EL (cell line): ENCODE results near the gene DTX3L.

ENCODE experiments used
- DNase-seq: peaks from one replicate; pipeline ENCODE4 v3.0.0-alpha.2; 2016

DTX3L gene

GRCh38 chr3:122564155-122564912 lies at the start of gene DTX3L, which contains the start of gene PARP9:
DTX3L (plus strand) TSS chr3:122564338; CDS start chr3:122564427, 89 bp downstream.
PARP9 (minus strand) TSS chr3:122564300; CDS start chr3:122559620, 4,680 bp downstream.
- peak; percentile 91 for DNase-seq

DNA sequence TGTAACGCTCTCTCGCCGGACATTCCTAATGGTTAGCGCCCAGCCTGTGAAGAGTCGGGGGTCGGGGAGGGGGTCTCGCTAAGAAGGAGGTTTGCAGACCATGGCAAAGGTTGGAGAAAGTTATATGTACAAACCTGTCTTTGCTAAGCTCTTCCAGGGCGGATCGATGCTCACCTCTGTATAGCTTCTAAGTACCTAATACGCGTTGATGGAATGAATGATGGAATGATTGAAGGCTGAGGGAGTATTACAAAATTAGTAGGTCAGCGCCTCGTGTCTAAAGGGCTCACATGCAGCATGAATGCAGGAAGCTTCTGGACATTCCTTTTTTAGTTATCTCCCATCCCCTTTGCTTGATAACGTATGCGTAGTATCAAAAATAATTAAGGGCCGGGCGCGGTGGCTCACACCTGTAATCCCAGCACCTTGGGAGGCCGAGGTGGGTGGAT lies 49.1 kb upstream of the DTX3L start:
- DNase-seq: no peak

- DNase-seq: no peak
Measured at GRCh38 chr3:122515870-122516269, 48.3 kb upstream of the DTX3L start.

DNA sequence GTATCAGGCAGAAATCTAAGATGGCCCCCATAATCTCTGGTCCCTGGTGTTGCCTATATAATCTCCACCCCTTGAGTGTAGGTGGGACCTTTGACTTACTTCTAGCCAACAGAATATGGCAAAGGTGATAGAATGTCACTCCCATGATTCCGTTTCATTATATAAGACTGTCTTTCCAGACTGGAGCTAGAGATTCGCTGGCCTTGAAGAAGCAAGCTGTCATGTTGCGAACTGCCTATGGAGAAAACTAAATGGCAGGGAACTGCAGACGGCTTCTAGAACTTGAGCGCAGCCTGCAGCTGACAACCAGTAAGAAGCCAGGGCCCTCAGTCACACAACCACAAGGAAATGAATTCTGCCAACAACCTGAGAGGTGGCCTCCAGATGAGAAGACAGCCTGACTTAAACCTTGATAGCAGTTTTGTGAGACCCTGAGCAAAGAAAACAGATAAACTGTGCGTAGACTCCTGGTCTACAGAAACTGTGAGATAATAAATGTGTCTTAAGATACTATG lies 47.2 kb upstream of the DTX3L start:
- DNase-seq: no peak

DNA sequence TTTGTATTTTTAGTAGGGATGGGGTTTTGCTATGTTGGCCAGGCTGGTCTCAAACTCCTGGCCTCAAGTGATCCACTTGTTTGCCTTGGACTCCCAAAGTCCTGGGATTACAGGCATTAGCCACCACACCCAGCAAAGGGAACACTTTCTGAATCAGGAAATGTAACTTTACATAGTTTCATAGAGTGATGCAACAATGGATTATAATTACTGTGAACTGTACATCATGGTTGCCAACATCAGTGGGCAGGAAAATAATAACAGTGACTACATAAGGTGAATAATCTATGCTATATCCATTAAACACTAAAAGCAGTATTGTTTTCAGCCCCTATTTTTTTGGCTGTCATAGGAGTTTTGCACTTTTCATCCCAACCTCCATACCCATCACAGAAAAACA lies 44.4 kb upstream of the DTX3L start:
- no peak for DNase-seq

- no peak for DNase-seq
Measured at GRCh38 chr3:122520861-122521260, 43.3 kb upstream of the DTX3L start.

DNA sequence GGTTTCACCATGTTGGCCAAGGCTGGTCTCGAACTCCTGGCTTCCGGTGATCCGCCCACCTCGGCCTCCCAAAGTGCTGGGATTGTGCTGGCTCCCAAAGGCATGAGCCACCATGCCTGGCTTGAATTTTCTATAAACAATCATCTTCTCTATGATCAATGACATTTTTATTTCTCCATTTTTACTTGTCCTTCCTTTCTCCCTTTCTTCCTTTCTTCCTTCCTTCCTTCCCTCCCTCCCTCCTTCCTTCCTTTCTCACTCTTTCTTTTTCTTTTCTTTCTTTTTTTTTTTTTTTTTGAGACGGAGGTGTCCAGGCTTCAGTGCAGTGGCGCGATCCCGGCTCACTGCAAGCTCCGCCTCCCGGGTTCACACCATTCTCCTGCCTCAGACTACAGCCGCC lies 40.8 kb upstream of the DTX3L start:
- DNase-seq: no peak

GRCh38 chr3:122530164-122530563 lies 34.0 kb upstream of the DTX3L start:
- no peak for DNase-seq

DNA sequence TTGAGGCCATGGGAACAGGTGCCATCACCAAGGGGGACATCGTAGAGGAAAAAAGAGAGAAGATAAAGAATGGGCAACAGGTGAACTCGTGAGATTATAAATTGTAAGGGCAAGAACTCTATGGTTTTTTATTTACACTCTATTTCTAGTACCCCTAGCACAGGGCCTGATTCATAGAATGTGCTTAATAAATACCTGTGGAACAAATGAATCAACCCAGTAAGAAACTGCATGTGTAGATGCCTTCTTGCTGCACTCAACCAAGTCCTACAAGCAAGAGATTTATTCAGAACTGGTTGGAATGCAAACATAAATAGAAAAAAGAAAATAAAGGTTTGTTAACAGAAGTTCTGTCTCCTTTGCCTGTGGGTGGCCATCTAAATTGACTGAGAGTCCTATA lies 30.7 kb upstream of the DTX3L start:
- no peak for DNase-seq

GRCh38 chr3:122533931-122534334 lies 30.2 kb upstream of the DTX3L start:
- DNase-seq: peak; percentile 92

DNA sequence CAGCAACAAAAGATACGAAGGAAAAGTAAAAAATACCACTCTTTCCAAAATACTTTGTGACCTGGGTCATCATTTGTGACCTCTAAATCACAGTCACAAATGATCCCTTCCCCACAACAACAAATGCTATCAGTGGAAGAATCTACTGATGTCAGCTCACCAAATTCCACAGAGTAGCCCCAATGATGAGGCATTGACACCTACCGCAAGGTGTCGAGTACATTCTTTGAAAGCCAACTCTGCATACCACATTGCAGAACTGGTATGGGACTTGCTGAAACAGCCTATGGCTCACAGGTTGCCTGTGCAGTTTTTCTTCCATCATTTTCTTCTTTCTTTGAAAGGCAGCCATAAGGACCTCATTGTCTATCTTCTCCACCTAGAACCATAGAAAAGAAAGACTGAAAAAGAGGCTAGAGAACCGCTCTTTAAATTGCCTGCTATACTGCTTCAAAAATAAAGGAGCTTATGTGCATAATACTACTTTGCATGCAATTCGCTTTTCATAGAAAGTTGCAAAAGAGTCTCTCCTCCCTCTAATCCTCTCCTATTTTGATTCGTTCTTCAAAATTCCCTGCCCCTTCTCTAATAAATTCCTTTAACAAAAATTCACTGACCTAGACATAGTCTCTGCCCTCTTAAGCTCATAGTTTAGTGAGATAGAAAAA lies 28.0 kb upstream of the DTX3L start:
- no peak for DNase-seq

- DNase-seq: no peak
Measured at GRCh38 chr3:122536632-122537001, 27.5 kb upstream of the DTX3L start.

GRCh38 chr3:122538956-122539490 lies 25.1 kb upstream of the DTX3L start:
- no peak for DNase-seq

DNA sequence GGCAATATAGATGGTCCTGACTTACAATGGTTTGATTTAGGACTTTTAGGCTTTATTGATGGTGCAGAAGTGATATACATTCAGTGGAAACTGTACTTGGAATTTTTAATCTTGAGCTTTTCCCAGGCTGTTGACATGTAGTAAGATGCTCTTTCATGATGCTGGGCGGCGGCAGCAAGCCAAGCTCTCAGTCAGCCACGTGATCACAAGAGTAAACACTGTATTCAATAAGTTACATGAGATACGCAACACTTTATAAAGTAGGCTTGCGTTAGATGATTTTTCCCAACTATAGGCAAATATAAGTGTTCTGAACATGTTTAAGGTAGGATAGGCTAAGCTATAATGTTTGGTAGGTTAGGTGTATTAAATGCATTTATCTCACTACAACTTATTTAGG lies 18.0 kb upstream of the DTX3L start:
- no peak for DNase-seq

DNA sequence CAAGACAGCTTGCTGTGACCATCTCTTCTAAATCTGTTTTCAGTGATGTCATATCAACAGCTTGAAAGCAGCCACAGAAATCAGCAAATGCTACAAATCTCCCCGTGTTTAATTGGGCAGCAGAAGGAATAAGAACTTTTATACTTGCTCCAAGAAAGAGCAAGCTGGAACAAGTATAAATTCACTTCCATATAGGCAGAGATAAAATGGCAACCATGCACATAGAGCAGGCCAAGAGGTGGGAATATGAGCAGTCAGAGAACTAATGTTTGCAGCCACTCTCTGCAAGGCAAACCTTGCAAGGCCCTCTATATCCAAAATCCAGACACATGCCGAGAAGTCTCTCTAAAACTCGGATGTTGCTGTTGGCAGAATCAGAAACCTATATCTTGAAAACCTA lies 16.1 kb upstream of the DTX3L start:
- no peak for DNase-seq

DNA sequence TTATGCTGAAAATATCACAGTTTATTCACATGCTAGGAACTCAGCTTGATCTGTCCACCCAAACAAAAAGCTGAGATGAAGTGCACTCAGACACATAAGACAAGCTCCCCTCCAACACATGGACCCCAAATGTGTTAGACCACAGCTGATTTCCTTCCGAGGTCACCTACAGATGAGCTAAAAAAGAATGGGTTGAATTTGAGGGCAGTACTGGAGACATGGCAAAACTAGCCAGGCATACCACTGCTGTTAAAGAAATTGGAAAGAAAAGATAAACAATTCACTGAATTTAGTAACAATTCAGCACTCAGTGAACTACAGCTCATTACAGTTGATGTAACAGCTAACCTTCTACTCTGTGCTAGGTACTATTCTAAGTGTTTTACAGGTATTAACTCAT lies 15.5 kb upstream of the DTX3L start:
- no peak for DNase-seq

DNA sequence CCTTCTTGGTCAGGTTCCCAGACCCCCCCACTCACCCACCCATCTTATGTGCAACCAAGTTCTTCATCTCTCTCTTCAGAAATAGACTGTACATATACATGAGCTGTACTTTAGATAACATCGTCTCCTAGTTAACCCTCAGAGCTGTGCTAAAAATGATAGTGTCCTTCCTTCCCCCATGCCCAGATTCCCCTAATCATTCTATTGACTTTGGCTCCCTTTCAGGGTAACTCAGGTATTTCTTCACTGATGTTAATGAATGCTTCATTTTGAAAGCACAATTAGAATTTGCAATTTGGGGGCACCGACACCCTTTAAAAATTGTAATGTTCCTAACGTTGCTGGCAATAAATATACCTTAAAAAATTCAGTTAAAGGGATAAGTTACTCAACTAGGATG lies 11.0 kb upstream of the DTX3L start:
- DNase-seq: no peak

DNA sequence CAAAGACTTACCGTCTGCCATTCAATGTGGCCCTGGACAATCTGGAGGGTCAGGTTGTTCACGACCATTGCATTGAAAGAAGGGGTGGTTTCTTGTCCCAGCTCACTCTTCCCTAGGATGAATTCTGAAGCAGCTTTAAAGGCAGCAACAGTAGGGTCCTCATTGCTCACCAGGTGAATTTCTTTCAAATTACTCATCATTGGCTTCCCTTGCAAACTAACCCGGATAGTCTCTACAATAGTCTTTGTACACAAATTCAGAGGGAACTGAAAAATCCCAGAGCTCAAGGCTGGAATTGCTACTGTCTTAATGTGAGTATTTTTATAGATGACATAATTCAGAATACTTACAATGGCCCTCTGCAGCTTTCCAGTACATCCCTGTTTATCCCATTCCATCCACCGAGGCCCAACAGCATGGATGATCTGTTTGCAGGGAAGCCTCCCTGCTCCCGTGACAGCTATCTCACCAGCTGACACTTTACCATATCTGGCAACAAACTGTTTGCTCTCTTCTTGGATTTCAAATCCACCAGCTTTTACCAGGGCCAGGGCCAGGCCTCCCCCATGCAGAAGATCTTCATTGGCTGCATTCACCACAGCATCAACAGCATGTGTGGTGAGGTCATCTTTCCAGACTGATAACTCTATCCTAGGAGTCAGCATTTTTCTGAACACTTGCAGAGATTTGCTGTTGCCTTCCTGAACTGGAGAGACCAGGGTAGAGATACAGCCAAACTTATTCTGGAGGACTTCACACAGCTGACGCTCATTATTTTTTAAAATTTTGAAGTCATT lies 8.7 kb upstream of the DTX3L start:
- DNase-seq: peak; percentile 35

GRCh38 chr3:122557356-122557755 lies 6.8 kb upstream of the DTX3L start:
- no peak for DNase-seq

DNA sequence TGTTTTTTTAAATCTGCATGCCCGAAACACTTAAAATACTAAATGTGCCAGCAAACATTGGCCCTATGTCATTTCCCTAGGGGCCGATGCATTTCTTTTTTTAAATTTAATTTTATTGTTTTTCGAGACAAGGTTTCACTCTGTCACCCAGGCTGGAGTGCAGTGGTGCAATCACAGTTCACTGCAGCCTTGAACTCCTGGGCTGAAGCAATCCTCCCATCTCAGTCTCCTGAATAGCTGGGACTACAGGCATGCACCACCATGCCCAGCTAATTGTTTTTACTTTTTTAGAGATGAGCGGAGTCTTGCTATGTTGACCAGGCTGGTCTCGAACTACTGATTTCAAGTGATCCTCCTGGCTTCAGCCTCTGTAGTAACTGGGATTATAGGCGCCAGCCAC lies 5.5 kb upstream of the DTX3L start:
- DNase-seq: no peak

DNA sequence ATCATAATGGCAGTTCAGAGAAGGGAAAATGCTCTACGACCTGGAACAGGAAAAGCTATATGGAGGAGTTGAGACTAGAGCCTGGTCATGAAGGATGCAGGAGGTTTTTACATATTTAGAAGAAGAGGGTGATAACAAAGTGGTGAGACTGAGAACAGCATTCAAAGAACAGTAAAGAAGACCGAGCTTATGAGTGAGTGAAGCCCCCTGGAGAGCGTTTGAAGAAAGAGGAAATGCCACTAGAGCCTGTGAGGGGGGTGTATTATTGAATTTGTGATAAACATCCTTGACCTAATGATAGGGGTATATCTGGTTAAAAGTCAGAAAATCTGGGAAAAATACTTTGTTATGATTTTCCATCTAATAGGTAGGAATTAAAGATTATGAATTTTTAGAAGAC lies 4.2 kb upstream of the DTX3L start:
- DNase-seq: no peak

DNA sequence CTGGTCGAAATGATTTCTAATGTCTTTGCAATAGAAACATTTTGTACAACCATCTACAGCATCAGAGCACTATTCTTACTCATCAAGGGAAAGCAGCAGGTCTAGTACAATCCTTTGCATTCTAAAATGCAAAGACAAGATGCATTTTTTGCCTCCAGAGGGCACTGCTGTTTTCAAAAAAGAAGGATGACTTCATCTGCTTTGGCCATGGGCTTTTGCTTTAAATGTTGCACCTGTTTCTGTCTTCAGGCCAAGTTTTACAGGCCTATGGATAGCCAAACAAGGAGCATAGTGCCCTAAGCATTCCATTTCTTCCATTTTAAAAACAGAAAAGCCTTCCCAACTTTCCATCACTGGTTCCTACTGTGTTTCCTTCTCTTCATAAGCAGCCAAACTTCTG lies 3.5 kb upstream of the DTX3L start:
- DNase-seq: peak; percentile 69
